Activated naive CD8-positive, alpha-beta T cell (primary cell): Measurements from ENCODE around the gene ZSCAN21.

Source experiments
- H3K27ac Mint-ChIP-seq: one replicate; pipeline ENCODE4 v1.8.0; 2021; ENCODE audit warnings: mixed read lengths
- H3K27me3 Mint-ChIP-seq: one replicate; pipeline ENCODE4 v1.8.0; 2021; ENCODE audit warnings: mixed read lengths
- H3K36me3 Mint-ChIP-seq: one replicate; pipeline ENCODE4 v1.8.0; 2021; ENCODE audit warnings: mixed read lengths
- H3K4me1 Mint-ChIP-seq: one replicate; pipeline ENCODE4 v1.8.0; 2021; ENCODE audit warnings: low read depth, mixed read lengths
- H3K4me3 Mint-ChIP-seq: one replicate; pipeline ENCODE4 v1.8.0; 2021; ENCODE audit warnings: mild to moderate bottlenecking, mixed read lengths
- H3K9me3 Mint-ChIP-seq: one replicate; pipeline ENCODE4 v1.8.0; 2021; ENCODE audit warnings: low read depth, mixed read lengths

ZSCAN21 gene

GRCh38 chr7:100111914-100112313 lies 62.3 kb downstream of the ZSCAN21 start:
- no peak overlapping the region for H3K27ac Mint-ChIP-seq
- no peaks in the 10 kb centered on the region for H3K9me3 Mint-ChIP-seq
- no peak overlapping the region for H3K4me3 Mint-ChIP-seq
- peaks cover 5% of the 10 kb centered on the region for H3K4me1 Mint-ChIP-seq
- no peaks in the 10 kb centered on the region for H3K27me3 Mint-ChIP-seq
- H3K36me3 Mint-ChIP-seq: no peaks in the 10 kb centered on the region
